HL-60 (cell line): ENCODE measurements around the gene CSF1.

Source experiments
- CTCF ChIP-seq: IDR thresholded peaks from one replicate; pipeline ENCODE4 v1.5.1; 2011; ENCODE audit warnings: low read length, control low read depth, inconsistent platforms; ENCODE audit not compliant: insufficient read depth
- POLR2AphosphoS5 ChIP-seq: IDR thresholded peaks from 2 replicates; pipeline ENCODE4 v1.6.1; 2012; ENCODE audit warnings: low read depth
- SPI1 ChIP-seq: IDR thresholded peaks from 2 replicates; pipeline ENCODE4 v1.6.1; 2012; ENCODE audit warnings: low read depth, mild to moderate bottlenecking, borderline replicate concordance

- TF ChIP-seq CTCF (no peak), POLR2AphosphoS5 (no peak), SPI1 (no peak)
These were observed 9.5 kb upstream of the CSF1 start for GRCh38 chr1:109901141-109901523.
